ENCODE data around the gene KIFC3. TPM values are rescaled to one million over a fixed set of nuclear protein-coding genes. Genes with fewer than 3 reads are reported as not detected.
"Not testable (repeated sequence)": the region's sequence is repeated elsewhere in the genome, so short reads cannot be mapped to it uniquely, and the experiment has no call there.

The KIFC3 gene
- total RNA-seq, 1 donor from 2014 or later, result 15.4 TPM

- H3K9me3 Mint-ChIP-seq (ENCODE audit: unreplicated experiment), result no peaks in the 10 kb centered on the region
- TF ChIP-seq CTCF (IDR thresholded peaks at IDR 0.05; ENCODE audit: unreplicated experiment), result no peak
- H3K4me1 Mint-ChIP-seq (ENCODE audit: unreplicated experiment), result peaks cover 20% of the 10 kb centered on the region
- no peak for DNase-seq (ENCODE audit: low spot score)
- peaks cover 14% of the 10 kb centered on the region for H3K27me3 Mint-ChIP-seq (ENCODE audit: unreplicated experiment)
- H3K36me3 Mint-ChIP-seq (ENCODE audit: low read depth, unreplicated experiment), result no peaks in the 10 kb centered on the region
- H3K27ac Mint-ChIP-seq (ENCODE audit: unreplicated experiment), result no peak overlapping the region
- no peak overlapping the region for H3K4me3 Mint-ChIP-seq (ENCODE audit: unreplicated experiment)
Observed at GRCh38 chr16:57732714-57733113, 69.6 kb downstream of the KIFC3 start.

GRCh38 chr16:57732037-57732436 is 70.3 kb downstream of the KIFC3 start:
- TF ChIP-seq CTCF (IDR thresholded peaks at IDR 0.05; ENCODE audit: unreplicated experiment), result no peak
- peaks cover 20% of the 10 kb centered on the region for H3K4me1 Mint-ChIP-seq (ENCODE audit: unreplicated experiment)
- H3K27ac Mint-ChIP-seq (ENCODE audit: unreplicated experiment), result no peak overlapping the region
- no peaks in the 10 kb centered on the region for H3K9me3 Mint-ChIP-seq (ENCODE audit: unreplicated experiment)
- H3K4me3 Mint-ChIP-seq (ENCODE audit: unreplicated experiment), result no peak overlapping the region
- DNase-seq (ENCODE audit: low spot score), result no peak
- no peaks in the 10 kb centered on the region for H3K36me3 Mint-ChIP-seq (ENCODE audit: low read depth, unreplicated experiment)
- peaks cover 12% of the 10 kb centered on the region for H3K27me3 Mint-ChIP-seq (ENCODE audit: unreplicated experiment)

- H3K4me3 Mint-ChIP-seq (ENCODE audit: unreplicated experiment), result no peak overlapping the region
- H3K27ac Mint-ChIP-seq (ENCODE audit: unreplicated experiment), result peak overlapping the region; percentile 9
- H3K4me1 Mint-ChIP-seq (ENCODE audit: unreplicated experiment), result peaks cover 14% of the 10 kb centered on the region
- no peak for TF ChIP-seq CTCF (IDR thresholded peaks at IDR 0.05; ENCODE audit: unreplicated experiment)
- no peak for DNase-seq (ENCODE audit: low spot score)
- no peaks in the 10 kb centered on the region for H3K36me3 Mint-ChIP-seq (ENCODE audit: low read depth, unreplicated experiment)
- no peaks in the 10 kb centered on the region for H3K9me3 Mint-ChIP-seq (ENCODE audit: unreplicated experiment)
- H3K27me3 Mint-ChIP-seq (ENCODE audit: unreplicated experiment), result peaks cover 11% of the 10 kb centered on the region
Observed at GRCh38 chr16:57730771-57731730, 71.2 kb downstream of the KIFC3 start.

GRCh38 chr16:57729852-57730251 is 72.4 kb downstream of the KIFC3 start:
- H3K9me3 Mint-ChIP-seq (ENCODE audit: unreplicated experiment), result not testable (repeated sequence)

GRCh38 chr16:57729182-57729484 is 73.2 kb downstream of the KIFC3 start:
- no peak overlapping the region for H3K27ac Mint-ChIP-seq (ENCODE audit: unreplicated experiment)
- H3K9me3 Mint-ChIP-seq (ENCODE audit: unreplicated experiment), result no peaks in the 10 kb centered on the region
- no peak for DNase-seq (ENCODE audit: low spot score)
- H3K27me3 Mint-ChIP-seq (ENCODE audit: unreplicated experiment), result no peaks in the 10 kb centered on the region
- no peaks in the 10 kb centered on the region for H3K36me3 Mint-ChIP-seq (ENCODE audit: low read depth, unreplicated experiment)
- H3K4me3 Mint-ChIP-seq (ENCODE audit: unreplicated experiment), result no peak overlapping the region
- H3K4me1 Mint-ChIP-seq (ENCODE audit: unreplicated experiment), result peaks cover 6% of the 10 kb centered on the region
- no peak for TF ChIP-seq CTCF (IDR thresholded peaks at IDR 0.05; ENCODE audit: unreplicated experiment)

More at GRCh38 chr16:57729852-57730251, 72.4 kb downstream of the KIFC3 start:
- DNase-seq (ENCODE audit: low spot score); H3K4me1 Mint-ChIP-seq (ENCODE audit: unreplicated experiment); H3K4me3 Mint-ChIP-seq (ENCODE audit: unreplicated experiment); H3K27ac Mint-ChIP-seq (ENCODE audit: unreplicated experiment); H3K36me3 Mint-ChIP-seq (ENCODE audit: low read depth, unreplicated experiment); H3K27me3 Mint-ChIP-seq (ENCODE audit: unreplicated experiment): not testable (repeated sequence)

All from endothelial cell (in vitro differentiated cells).